Measurements from ENCODE around the gene SRGAP1.
"Not testable (repeated sequence)": the region's sequence is repeated elsewhere in the genome, so short reads cannot be mapped to it uniquely, and the experiment has no call there.

Gene SRGAP1

GRCh38 chr12:63841011-63841410 is 3.5 kb upstream of the SRGAP1 start:
- DNase-seq: no peak

GRCh38 chr12:63841571-63841970 is 2.9 kb upstream of the SRGAP1 start:
- DNase-seq: no peak

- DNase-seq: not testable (repeated sequence)
Observed at GRCh38 chr12:63842750-63843149, 1.8 kb upstream of the SRGAP1 start.

GRCh38 chr12:63843254-63843720 is 1.2 kb upstream of the SRGAP1 start:
- DNase-seq: no peak

- DNase-seq: peak; percentile 88
Observed at GRCh38 chr12:63843721-63844390, 644 bp upstream of the SRGAP1 start.

- no peak for DNase-seq
Observed at GRCh38 chr12:63845726-63846125, 1.2 kb downstream of the SRGAP1 start.

GRCh38 chr12:63846238-63846967 is 1.9 kb downstream of the SRGAP1 start:
- no peak for DNase-seq

GRCh38 chr12:63848450-63848849 is 4.0 kb downstream of the SRGAP1 start:
- DNase-seq: no peak

GRCh38 chr12:63849106-63849620 is 4.7 kb downstream of the SRGAP1 start:
- no peak for DNase-seq

- DNase-seq: no peak
Observed at GRCh38 chr12:63849641-63850040, 5.1 kb downstream of the SRGAP1 start.

GRCh38 chr12:63853978-63854377 is 9.5 kb downstream of the SRGAP1 start:
- no peak for DNase-seq

- no peak for DNase-seq
Observed at GRCh38 chr12:63855299-63855698, 10.8 kb downstream of the SRGAP1 start.

- DNase-seq: no peak
Observed at GRCh38 chr12:63857771-63858670, 13.5 kb downstream of the SRGAP1 start.

GRCh38 chr12:63859880-63860279 is 15.4 kb downstream of the SRGAP1 start:
- DNase-seq: not testable (repeated sequence)

GRCh38 chr12:63862187-63862968 is 17.9 kb downstream of the SRGAP1 start:
- DNase-seq: no peak

GRCh38 chr12:63862969-63863230 is 18.4 kb downstream of the SRGAP1 start:
- no peak for DNase-seq

- DNase-seq: no peak
Observed at GRCh38 chr12:63863658-63864453, 19.4 kb downstream of the SRGAP1 start.

- DNase-seq: no peak
Observed at GRCh38 chr12:63864454-63864706, 19.9 kb downstream of the SRGAP1 start.

- no peak for DNase-seq
Observed at GRCh38 chr12:63865448-63865847, 20.9 kb downstream of the SRGAP1 start.

GRCh38 chr12:63867053-63867452 is 22.6 kb downstream of the SRGAP1 start:
- no peak for DNase-seq

- no peak for DNase-seq
Observed at GRCh38 chr12:63869656-63870055, 25.2 kb downstream of the SRGAP1 start.

- DNase-seq: no peak
Observed at GRCh38 chr12:63870838-63871237, 26.3 kb downstream of the SRGAP1 start.

All from RPMI8226 (cell line).